Chondrocyte (in vitro differentiated cells): Measurements from ENCODE around the gene TFAP2D. TPM values are rescaled to one million over a fixed set of nuclear protein-coding genes. Genes with fewer than 3 reads are reported as not detected.
A peak's percentile ranks its signal among the peaks of the same experiment; 100 is the strongest.

Experiments used
- DNase-seq: peaks from one replicate; pipeline ENCODE4 v3.0.0; 2021; ENCODE audit warnings: mixed read lengths, low spot score
- H3K27ac Mint-ChIP-seq: one replicate; pipeline ENCODE4 v1.8.0; 2021; ENCODE audit warnings: mild to moderate bottlenecking, moderate library complexity, mixed read lengths; ENCODE audit not compliant: unreplicated experiment
- H3K27me3 Mint-ChIP-seq: 2 replicates; pipeline ENCODE4 v1.8.0; 2021; ENCODE audit warnings: low read depth, mixed read lengths
- H3K36me3 Mint-ChIP-seq: 2 replicates; pipeline ENCODE4 v1.8.0; 2021; ENCODE audit warnings: low read depth, mixed read lengths
- H3K4me1 Mint-ChIP-seq: 2 replicates; pipeline ENCODE4 v1.8.0; 2021; ENCODE audit warnings: low read depth, mild to moderate bottlenecking, mixed read lengths
- H3K4me3 Mint-ChIP-seq: one replicate; pipeline ENCODE4 v1.8.0; 2021; ENCODE audit warnings: mild to moderate bottlenecking, moderate library complexity, mixed read lengths; ENCODE audit not compliant: unreplicated experiment
- H3K9me3 Mint-ChIP-seq: 2 replicates; pipeline ENCODE4 v1.8.0; 2021; ENCODE audit warnings: low read depth, mixed read lengths
- CTCF ChIP-seq: fragments of 200-600 bp; sonication (generic); IDR thresholded peaks from 2 replicates; pipeline ENCODE4 v1.5.0; 2021; ENCODE audit warnings: antibody characterized with exemption, mild to moderate bottlenecking, moderate library complexity
- total RNA-seq: library from RNA; stranded (reverse); gene quantifications from 3 replicates; pipeline ENCODE4 v1.2.1, GENCODE V29; 2021

The TFAP2D gene
- total RNA-seq, 1 donor from 2014 or later, result not detected

GRCh38 chr6:50821441-50822077 is 108.2 kb downstream of the TFAP2D start:
- Mint-ChIP-seq H3K27me3 (peaks cover 2% of the 10 kb centered on the region), H3K27ac (peak overlapping the region; percentile 99), H3K36me3 (peaks cover 3% of the 10 kb centered on the region), H3K4me1 (peaks cover 82% of the 10 kb centered on the region), H3K4me3 (peak overlapping the region; percentile 98), H3K9me3 (no peaks in the 10 kb centered on the region)
- no peak for TF ChIP-seq CTCF
- no peak for DNase-seq

- TF ChIP-seq CTCF, result no peak
- Mint-ChIP-seq H3K36me3 (peaks cover 3% of the 10 kb centered on the region), H3K4me3 (peak overlapping the region; percentile 98), H3K4me1 (peaks cover 82% of the 10 kb centered on the region), H3K27ac (peak overlapping the region; percentile 99), H3K27me3 (peaks cover 2% of the 10 kb centered on the region), H3K9me3 (no peaks in the 10 kb centered on the region)
- no peak for DNase-seq
Measured at GRCh38 chr6:50822078-50822476, 108.8 kb downstream of the TFAP2D start.

Other genes starting within 250 kb of the TFAP2D start
- 6.4 to 16.7 TPM (median 14.8 TPM) in 3 replicates for gene TFAP2B, start 105.3 kb downstream of the TFAP2D start, total RNA-seq